ENCODE results near the gene PAPSS2. TPM values are rescaled to one million over a fixed set of nuclear protein-coding genes. Genes with fewer than 3 reads are reported as not detected.
"Not testable (repeated sequence)": the region's sequence is repeated elsewhere in the genome, so short reads cannot be mapped to it uniquely, and the experiment has no call there.

The PAPSS2 gene
- total and polyA plus RNA-seq, 2 experiments from 2014 or later = 65.9 to 82.3 TPM

DNA sequence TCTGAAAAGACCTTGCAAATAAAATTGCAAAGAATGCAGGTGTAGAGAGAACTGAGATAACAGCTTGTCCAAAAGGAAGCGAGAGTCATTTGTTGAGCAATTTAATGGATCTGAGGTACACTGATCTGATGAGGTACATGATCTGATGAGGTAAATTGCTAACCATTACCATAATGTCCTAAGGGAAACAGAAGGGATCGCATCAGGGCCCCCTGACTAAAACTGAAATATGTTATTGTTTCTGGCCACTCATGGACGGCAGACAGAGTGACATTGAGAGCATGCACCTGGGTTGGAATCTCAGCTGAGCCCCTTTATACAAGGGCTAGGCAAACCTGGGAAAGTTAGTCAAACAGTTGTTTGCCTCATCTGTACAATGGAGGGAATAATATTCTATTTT lies 15.8 kb upstream of the PAPSS2 start:
- H3K4me3 ChIP-seq = no peak overlapping the region
- no peak overlapping the region for H3K9ac ChIP-seq
- no peaks in the 10 kb centered on the region for H3K9me3 ChIP-seq (ENCODE audit: low read depth)
- no peaks in the 10 kb centered on the region for H3K27me3 ChIP-seq (replicated peaks; ENCODE audit: insufficient read depth)
- TF ChIP-seq EZH2phosphoT487 (IDR thresholded peaks at IDR 0.05; ENCODE audit: insufficient read depth, low read depth) = no peak
- TF ChIP-seq EZH2 (IDR thresholded peaks at IDR 0.05; ENCODE audit: insufficient read depth, poor library complexity, severe bottlenecking) = no peak
- WGBS, 2 experiments (ENCODE audit: low coverage in 1 of 2, low lambda C conversion rate in 2 of 2, missing lambda C conversion rate in 2 of 2) = 85 to 87% methylated on average over 3 of the region's 3 CpGs
- H3K27ac ChIP-seq = no peak overlapping the region
- no peak for DNase-seq
- in situ Hi-C loops (cut with MboI) = no loop called here
- H3K79me2 ChIP-seq (ENCODE audit: insufficient read depth) = no peaks in the 10 kb centered on the region
- H3K36me3 ChIP-seq (ENCODE audit: low read depth) = no peaks in the 10 kb centered on the region
- H3K9me2 ChIP-seq (ENCODE audit: insufficient read depth) = no peaks in the 10 kb centered on the region
- H3K4me1 ChIP-seq (ENCODE audit: insufficient read depth) = peaks cover 4% of the 10 kb centered on the region; the same call in 1 of the 2 replicates
- H3K4me2 ChIP-seq (ENCODE audit: unreplicated experiment) = no peak overlapping the region
- H3F3A ChIP-seq (ENCODE audit: insufficient read depth) = no peaks in the 10 kb centered on the region
- no peak overlapping the region for H2AFZ ChIP-seq
- no peaks in the 10 kb centered on the region for H4K20me1 ChIP-seq (ENCODE audit: insufficient read depth)

DNA sequence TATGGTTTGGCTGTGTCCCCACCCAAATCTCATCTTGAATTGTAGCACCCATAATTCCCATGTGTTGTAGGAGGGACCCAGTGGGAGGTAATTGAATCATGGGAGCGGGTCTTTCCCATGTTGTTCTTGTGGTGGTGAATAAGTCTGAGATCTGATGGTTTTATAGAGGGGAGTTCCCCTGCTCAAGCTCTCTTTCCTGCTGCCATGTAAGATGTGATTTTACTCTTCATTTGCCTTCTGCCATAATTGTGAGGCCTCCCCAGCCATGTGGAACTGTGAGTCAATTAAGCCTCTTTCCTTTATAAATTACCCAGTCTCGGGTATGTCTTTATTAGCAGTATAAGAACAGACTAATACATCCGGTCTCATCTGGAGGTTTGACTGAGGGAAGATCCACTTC lies 15.2 kb upstream of the PAPSS2 start:
- H3K79me2 ChIP-seq (ENCODE audit: insufficient read depth); H3K36me3 ChIP-seq (ENCODE audit: low read depth); in situ Hi-C loops (cut with MboI); H3K9ac ChIP-seq; H3K4me3 ChIP-seq; H3K27me3 ChIP-seq (replicated peaks; ENCODE audit: insufficient read depth); H3K9me3 ChIP-seq (ENCODE audit: low read depth); H4K20me1 ChIP-seq (ENCODE audit: insufficient read depth); DNase-seq; H3K9me2 ChIP-seq (ENCODE audit: insufficient read depth); H3K27ac ChIP-seq; H3K4me2 ChIP-seq (ENCODE audit: unreplicated experiment); H3K4me1 ChIP-seq (ENCODE audit: insufficient read depth); H2AFZ ChIP-seq; H3F3A ChIP-seq (ENCODE audit: insufficient read depth): not testable (repeated sequence)
- 65 to 86% methylated on average over 3 of the region's 3 CpGs for WGBS, 2 experiments (ENCODE audit: low coverage in 1 of 2, low lambda C conversion rate in 2 of 2, missing lambda C conversion rate in 2 of 2)

DNA sequence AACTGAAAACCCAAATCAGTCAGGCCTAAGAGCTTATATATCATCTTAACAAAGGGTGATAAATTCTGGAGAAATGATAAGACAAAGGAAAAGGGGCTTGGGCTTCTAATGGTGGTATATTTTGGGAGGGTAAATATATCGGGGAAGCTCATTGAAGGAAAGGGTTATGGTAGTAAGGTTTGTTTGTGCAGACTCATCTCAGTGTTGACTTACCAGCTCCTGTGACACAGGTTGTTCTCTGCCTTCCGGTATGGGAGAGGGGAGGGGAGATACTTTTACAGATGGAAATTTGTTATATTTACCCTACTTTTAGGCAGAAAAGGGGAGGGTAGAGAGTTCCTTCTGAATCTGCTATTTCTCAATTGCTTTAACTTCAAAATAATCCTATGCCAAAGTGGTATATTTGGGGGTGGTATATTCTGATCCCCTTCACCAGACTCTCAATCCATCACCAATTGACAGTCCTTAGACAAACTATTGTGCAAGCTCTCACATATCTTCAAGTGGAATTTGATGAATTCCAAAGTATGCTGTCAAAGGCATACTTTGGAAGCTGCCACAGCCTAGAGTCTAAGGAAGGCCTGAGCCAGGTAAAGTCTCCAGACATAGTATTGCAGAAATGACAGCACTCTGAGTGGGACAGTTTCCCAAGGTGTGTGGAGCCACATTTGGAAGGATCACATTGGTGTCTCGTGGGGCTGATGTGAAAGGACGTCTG lies 13.3 kb upstream of the PAPSS2 start:
- Histone ChIP-seq H2AFZ (no peak overlapping the region), H3K27me3 (replicated peaks; ENCODE audit: insufficient read depth) (no peaks in the 10 kb centered on the region), H3K4me2 (ENCODE audit: unreplicated experiment) (no peak overlapping the region), H3K27ac (no peak overlapping the region), H3K4me1 (ENCODE audit: insufficient read depth) (no peaks in the 10 kb centered on the region), H3K4me3 (no peak overlapping the region), H4K20me1 (ENCODE audit: insufficient read depth) (no peaks in the 10 kb centered on the region), H3K9me3 (ENCODE audit: low read depth) (no peaks in the 10 kb centered on the region), H3F3A (ENCODE audit: insufficient read depth) (no peaks in the 10 kb centered on the region), H3K9me2 (ENCODE audit: insufficient read depth) (no peaks in the 10 kb centered on the region), H3K36me3 (ENCODE audit: low read depth) (no peaks in the 10 kb centered on the region), H3K9ac (no peak overlapping the region), H3K79me2 (ENCODE audit: insufficient read depth) (no peaks in the 10 kb centered on the region)
- DNase-seq = no peak
- 67 to 69% methylated on average over 4 of the region's 4 CpGs for WGBS, 2 experiments (ENCODE audit: low coverage in 1 of 2, low lambda C conversion rate in 2 of 2, missing lambda C conversion rate in 2 of 2)
- in situ Hi-C loops (cut with MboI) = no loop called here
- TF ChIP-seq EZH2 (IDR thresholded peaks at IDR 0.05; ENCODE audit: insufficient read depth, poor library complexity, severe bottlenecking) (no peak), EZH2phosphoT487 (IDR thresholded peaks at IDR 0.05; ENCODE audit: insufficient read depth, low read depth) (no peak)

DNA sequence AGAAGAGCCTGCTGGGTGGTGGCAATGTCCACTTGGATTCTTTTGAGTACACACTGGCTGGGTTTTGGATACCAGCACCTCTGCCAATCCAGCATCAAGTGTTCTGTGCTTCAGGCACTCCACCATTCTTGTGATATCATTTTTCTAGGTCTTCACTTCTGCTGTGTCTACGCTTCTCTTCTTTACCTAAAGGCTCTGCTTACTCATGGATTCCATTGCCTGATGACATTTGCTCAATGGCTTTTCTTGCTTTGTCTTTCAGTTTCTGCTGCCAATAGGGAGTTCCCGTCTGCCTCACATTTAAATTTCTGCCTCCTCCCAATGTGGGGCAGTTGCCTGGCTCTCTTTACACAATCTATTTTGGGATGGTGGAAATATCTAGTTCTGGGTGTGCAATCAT lies 12.7 kb upstream of the PAPSS2 start:
- H3F3A ChIP-seq (ENCODE audit: insufficient read depth) = no peaks in the 10 kb centered on the region
- H4K20me1 ChIP-seq (ENCODE audit: insufficient read depth) = no peaks in the 10 kb centered on the region
- no peak overlapping the region for H3K9ac ChIP-seq
- TF ChIP-seq EZH2 (IDR thresholded peaks at IDR 0.05; ENCODE audit: insufficient read depth, poor library complexity, severe bottlenecking) = no peak
- no peak for TF ChIP-seq EZH2phosphoT487 (IDR thresholded peaks at IDR 0.05; ENCODE audit: insufficient read depth, low read depth)
- 36 to 43% methylated on average over 2 of the region's 2 CpGs for WGBS, 2 experiments (ENCODE audit: low coverage in 1 of 2, low lambda C conversion rate in 2 of 2, missing lambda C conversion rate in 2 of 2)
- H3K4me3 ChIP-seq = no peak overlapping the region
- no peaks in the 10 kb centered on the region for H3K4me1 ChIP-seq (ENCODE audit: insufficient read depth)
- no peaks in the 10 kb centered on the region for H3K79me2 ChIP-seq (ENCODE audit: insufficient read depth)
- no peak overlapping the region for H3K27ac ChIP-seq
- H3K4me2 ChIP-seq (ENCODE audit: unreplicated experiment) = no peak overlapping the region
- DNase-seq = no peak
- H3K9me3 ChIP-seq (ENCODE audit: low read depth) = no peaks in the 10 kb centered on the region
- no peaks in the 10 kb centered on the region for H3K36me3 ChIP-seq (ENCODE audit: low read depth)
- no peak overlapping the region for H2AFZ ChIP-seq
- no peaks in the 10 kb centered on the region for H3K9me2 ChIP-seq (ENCODE audit: insufficient read depth)
- in situ Hi-C loops (cut with MboI) = no loop called here
- no peaks in the 10 kb centered on the region for H3K27me3 ChIP-seq (replicated peaks; ENCODE audit: insufficient read depth)

All from GM23248 (cell line).